HCT116 (cell line): ENCODE measurements around the gene ASAP2. TPM values are rescaled to one million over a fixed set of nuclear protein-coding genes. Genes with fewer than 3 reads are reported as not detected.

ENCODE experiments used
- ATAC-seq: fragments of 200-7000 bp; cut with Tn5 transposase; 2 replicates; pipeline ENCODE4 v1.9.1; 2020; ENCODE audit warnings: mild to moderate bottlenecking, moderate library complexity
- BruUV-seq: library from RNA; stranded (reverse); fragments of 400-500 nt; replicated peaks from 2 replicates; lab custom pipeline; 2021; lab: Mats Ljungman, UMichigan
- CTCF ChIA-PET: fragments of 300-600 bp; sonication (Branson Sonifier 250); formaldehyde crosslinking; loops from one replicate; lab custom pipeline; 2021; ENCODE audit warnings: antibody characterized with exemption; lab: Charles Lee
- POLR2A ChIA-PET: fragments of 300-600, 350-600 bp; sonication (Branson Sonifier 250); formaldehyde crosslinking; loops from one replicate; lab custom pipeline; 2021; ENCODE audit warnings: antibody characterized with exemption; lab: Charles Lee
- RAD21 ChIA-PET, 2 experiments: fragments of 300-600 bp; sonication (Branson Sonifier 250); formaldehyde crosslinking; loops; one replicate each; lab custom pipeline; 2023; ENCODE audit warnings: low total read pairs in 2 of 2; ENCODE audit not compliant: uncharacterized antibody in 2 of 2, unreplicated experiment in 2 of 2, low non-redundant PET in 1 of 2; lab: Charles Lee
- DNase-seq: peaks from one replicate; pipeline ENCODE4 v3.0.0-alpha.2; 2010; ENCODE audit warnings: low read depth, low spot score
- H2AFZ ChIP-seq: fragments of 200-600 bp; shearing (Covaris generic), sonication (generic); 2 replicates; pipeline ENCODE4 v1.6.1; 2017; ENCODE audit warnings: low read depth, mixed run types, mixed read lengths, antibody characterized with exemption, low read length; ENCODE audit not compliant: poor library complexity, severe bottlenecking
- H3K27ac ChIP-seq: 2 replicates; pipeline ENCODE4 v1.5.1; 2012; ENCODE audit warnings: low read depth, low read length
- H3K27me3 ChIP-seq: fragments of 200-600 bp; sonication (generic); 2 replicates; pipeline ENCODE4 v1.6.1; 2016; ENCODE audit warnings: mixed run types, low read length, mixed read lengths; ENCODE audit not compliant: insufficient read depth
- H3K36me3 ChIP-seq, 2 experiments: fragments of 200-500 bp in 1 of 2; fragments of 200-600 bp in 1 of 2; sonication (Bioruptor generic) in 1 of 2; sonication (generic) in 1 of 2; 2 replicates each; pipeline versions ENCODE4 v1.5.1 to v1.6.1; 2014 to 2016; ENCODE audit warnings: low read length in 2 of 2, inconsistent platforms in 1 of 2, mixed read lengths in 1 of 2, mixed run types in 1 of 2; ENCODE audit not compliant: insufficient read depth in 2 of 2, control insufficient read depth in 1 of 2
- H3K4me1 ChIP-seq, 2 experiments: fragments of 200-600 bp in 1 of 2; sonication (generic) in 1 of 2; 2 replicates each; pipeline versions ENCODE4 v1.5.1 to v1.6.1; 2012 to 2017; ENCODE audit warnings: low read length in 2 of 2, inconsistent platforms in 1 of 2, mild to moderate bottlenecking in 1 of 2, mixed read lengths in 1 of 2, mixed run types in 1 of 2, moderate library complexity in 1 of 2; ENCODE audit not compliant: insufficient read depth in 2 of 2, control insufficient read depth in 1 of 2
- H3K4me2 ChIP-seq: fragments of 200-600 bp; sonication (generic); 2 replicates; pipeline ENCODE4 v1.6.1; 2017; ENCODE audit warnings: mixed run types, low read length, mixed read lengths
- H3K4me3 ChIP-seq, 2 experiments: fragments of 200-600 bp in 1 of 2; sonication (generic) in 1 of 2; replicated peaks in 1 of 2; 2 replicates each; pipeline ENCODE4 v1.5.1; 2011 to 2016; ENCODE audit warnings: low read length in 2 of 2, control low read depth in 1 of 2, low read depth in 1 of 2, mild to moderate bottlenecking in 1 of 2, mixed read lengths in 1 of 2, mixed run types in 1 of 2
- H3K79me2 ChIP-seq: fragments of 200-600 bp; sonication (generic); 2 replicates; pipeline ENCODE4 v1.6.1; 2017; ENCODE audit warnings: mild to moderate bottlenecking, mixed run types, low read length, moderate library complexity, mixed read lengths; ENCODE audit not compliant: insufficient read depth
- H3K9ac ChIP-seq: fragments of 200-600 bp; sonication (generic); 2 replicates; pipeline ENCODE4 v1.6.1; 2016; ENCODE audit warnings: low read length, mixed read lengths
- H3K9me2 ChIP-seq: fragments of 200-600 bp; sonication (generic), shearing (Covaris generic); 2 replicates; pipeline ENCODE4 v1.6.1; 2017; ENCODE audit warnings: mixed run types, mild to moderate bottlenecking, moderate library complexity; ENCODE audit not compliant: insufficient read depth
- H3K9me3 ChIP-seq, 2 experiments: fragments of 200-500 bp in 1 of 2; fragments of 200-600 bp in 1 of 2; sonication (Bioruptor generic) in 1 of 2; sonication (generic) in 1 of 2; 2 replicates each; pipeline ENCODE4 v1.6.1; 2014 to 2017; ENCODE audit warnings: low read length in 2 of 2, mixed read lengths in 2 of 2, inconsistent platforms in 1 of 2, low read depth in 1 of 2, mild to moderate bottlenecking in 1 of 2, mixed run types in 1 of 2, moderate library complexity in 1 of 2; ENCODE audit not compliant: control insufficient read depth in 1 of 2, insufficient read depth in 1 of 2
- H4K20me1 ChIP-seq: fragments of 200-600 bp; sonication (generic), shearing (Covaris generic); 2 replicates; pipeline ENCODE4 v1.6.1; 2017; ENCODE audit warnings: mixed run types, mild to moderate bottlenecking, moderate library complexity; ENCODE audit not compliant: insufficient read depth
- CBX3 ChIP-seq: IDR thresholded peaks from 2 replicates; pipeline ENCODE4 v1.6.1; 2012; ENCODE audit warnings: low read depth
- CTCF ChIP-seq, 3 experiments: fragments of 200-600 bp in 1 of 3; sonication (generic) in 1 of 3; IDR thresholded peaks in 2 of 3; conservative IDR thresholded peaks in 1 of 3; 2 replicates each; pipeline ENCODE4 v1.5.1; 2012 to 2017; ENCODE audit warnings: low read depth in 2 of 3, low read length in 2 of 3, antibody characterized with exemption in 1 of 3, borderline replicate concordance in 1 of 3, control low read depth in 1 of 3, mild to moderate bottlenecking in 1 of 3, mixed read lengths in 1 of 3, mixed run types in 1 of 3, moderate library complexity in 1 of 3; ENCODE audit not compliant: insufficient read depth in 1 of 3
- EGR1 ChIP-seq: IDR thresholded peaks from 2 replicates; pipeline ENCODE4 v1.6.1; 2012; ENCODE audit warnings: low read depth
- ELF1 ChIP-seq: IDR thresholded peaks from 2 replicates; pipeline ENCODE4 v1.6.1; 2012; ENCODE audit warnings: low read depth, borderline replicate concordance
- EZH2phosphoT487 ChIP-seq: fragments of 200-600 bp; IDR thresholded peaks from 2 replicates; pipeline ENCODE4 v1.6.1; 2018; ENCODE audit warnings: antibody characterized with exemption, borderline replicate concordance
- JUND ChIP-seq: IDR thresholded peaks from 2 replicates; pipeline ENCODE4 v1.6.1; 2012
- SIN3A ChIP-seq: IDR thresholded peaks from 2 replicates; pipeline ENCODE4 v1.6.1; 2012; ENCODE audit warnings: low read depth
- SP1 ChIP-seq: IDR thresholded peaks from 2 replicates; pipeline ENCODE4 v1.6.1; 2012; ENCODE audit warnings: low read depth
- TCF7L2 ChIP-seq: IDR thresholded peaks from 2 replicates; pipeline ENCODE4 v1.7.0; 2011; ENCODE audit warnings: borderline replicate concordance, inconsistent platforms; ENCODE audit not compliant: insufficient read depth, insufficient read length; ENCODE audit errors: extremely low read depth
- YY1 ChIP-seq: IDR thresholded peaks from 2 replicates; pipeline ENCODE4 v1.6.1; 2011; ENCODE audit warnings: low read length, low read depth, moderate library complexity, mild to moderate bottlenecking; ENCODE audit not compliant: insufficient replicate concordance; ENCODE audit errors: extremely low read depth
- intact Hi-C: fragments of 100-400 bp; cut with micrococcal nuclease; formaldehyde crosslinking; loops from 2 replicates; pipeline ENCODE4 v1.10.0; 2022
- total RNA-seq: library from RNA; stranded (reverse); gene quantifications from one replicate; pipeline ENCODE4 v1.2.1, GENCODE V29; 2021; ENCODE audit not compliant: unreplicated experiment

Gene ASAP2
- total RNA-seq, 1 experiment from 2014 or later = 16.5 TPM

- no peak overlapping the region for H3K9ac ChIP-seq
- H3K27ac ChIP-seq = no peak overlapping the region
- H3K27me3 ChIP-seq = no peaks in the 10 kb centered on the region
- H3K9me3 ChIP-seq = 0 out of 4 replicates have a peak, but pooled peaks cover 0 to 4% of the 10 kb centered on the region in 2 experiments
- H3K4me2 ChIP-seq = no peak overlapping the region
- RAD21 ChIA-PET = no interaction called here
- peaks cover 13% of the 10 kb centered on the region for H3K79me2 ChIP-seq
- no TSS peak for BruUV-seq
- no peaks in the 10 kb centered on the region for H3K36me3 ChIP-seq
- POLR2A ChIA-PET = no interaction called here
- TF ChIP-seq YY1 (no peak), SIN3A (no peak), CBX3 (no peak), SP1 (no peak), TCF7L2 (no peak), ELF1 (no peak), CTCF (IDR thresholded peaks at IDR 0.05 in 2 of 3, conservative IDR thresholded peaks at IDR 0.05 in 1 of 3; ENCODE audit: borderline replicate concordance in 1 of 3, insufficient read depth in 1 of 3, low read depth in 2 of 3, low read length in 2 of 3) (no peak), EGR1 (no peak), EZH2phosphoT487 (no peak), JUND (no peak)
- CTCF ChIA-PET = no interaction called here
- no peaks in the 10 kb centered on the region for H4K20me1 ChIP-seq
- H3K9me2 ChIP-seq = no peaks in the 10 kb centered on the region
- H2AFZ ChIP-seq = no peak overlapping the region
- ATAC-seq (no peak), DNase-seq (no peak)
- H3K4me3 ChIP-seq = no peak overlapping the region
- H3K4me1 ChIP-seq = peaks cover 0 to 24% of the 10 kb centered on the region in 2 experiments; a peak in 2 of 4 replicates
- intact Hi-C loops = no loop called here
Measured at GRCh38 chr2:9271691-9272090, 65.1 kb downstream of the ASAP2 start.
